ENCODE measurements around the gene CD38.

CD38 gene

DNA sequence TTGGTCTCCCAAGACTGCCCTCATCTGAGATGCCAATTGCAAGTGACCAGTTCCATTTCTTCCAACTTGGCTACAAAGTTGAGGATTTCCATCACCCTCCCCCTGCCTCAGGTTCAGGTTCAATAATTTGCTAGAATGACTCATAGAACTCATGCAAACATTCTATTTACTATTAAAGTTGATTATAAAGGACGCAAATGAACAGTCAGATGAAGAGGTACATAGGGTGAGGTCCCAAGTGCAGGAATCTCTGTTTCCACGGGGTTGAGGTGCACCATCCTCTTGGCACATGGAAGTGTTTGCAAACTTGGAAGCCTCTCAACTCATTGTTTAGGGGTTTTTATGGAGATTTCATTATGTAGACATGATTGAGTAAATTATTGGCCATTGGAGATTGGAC, 119.4 kb downstream of the CD38 start:
- no peak for DNase-seq (ENCODE audit: low read depth in 2 of 2)

DNA sequence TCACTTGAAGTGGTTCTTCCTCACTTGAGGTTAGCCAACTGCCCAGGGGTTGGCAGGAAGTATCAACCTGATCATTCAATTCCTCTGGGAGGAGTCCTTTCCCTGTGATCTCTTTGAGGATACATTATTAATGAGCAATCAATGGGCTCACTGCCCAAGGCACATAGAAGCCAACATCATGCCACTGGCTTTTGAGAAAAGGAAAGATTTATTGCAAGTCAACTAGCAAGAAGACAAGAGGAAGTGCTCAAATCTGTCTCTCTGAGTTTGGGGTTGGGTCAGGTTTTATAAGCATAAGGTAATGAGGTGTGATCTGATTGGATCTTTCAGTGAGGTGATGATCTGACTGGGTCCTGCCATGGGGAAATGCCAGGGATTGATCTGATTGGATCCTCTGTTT, 120.8 kb downstream of the CD38 start:
- DNase-seq (ENCODE audit: low read depth in 2 of 2), result no peak

DNA sequence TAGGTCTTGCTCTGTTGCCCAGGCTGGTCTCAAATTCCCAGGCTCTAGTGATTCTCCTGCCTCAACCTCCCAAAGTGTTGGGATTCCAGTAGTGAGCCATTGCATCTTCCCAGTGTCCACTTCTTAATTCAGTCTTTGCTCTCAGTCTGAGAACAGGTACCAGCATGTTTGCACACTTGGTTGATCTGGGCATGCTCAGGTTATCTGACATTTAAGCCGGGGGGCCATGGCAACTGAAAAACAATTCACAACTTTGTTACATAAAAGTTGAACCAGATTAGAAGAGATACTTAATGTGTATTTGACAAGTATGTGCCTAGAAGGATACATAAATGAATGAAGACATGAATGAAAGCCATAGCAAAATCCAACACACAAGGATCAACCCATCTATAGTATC, 121.4 kb downstream of the CD38 start:
- DNase-seq (ENCODE audit: low read depth in 2 of 2), result no peak

DNA sequence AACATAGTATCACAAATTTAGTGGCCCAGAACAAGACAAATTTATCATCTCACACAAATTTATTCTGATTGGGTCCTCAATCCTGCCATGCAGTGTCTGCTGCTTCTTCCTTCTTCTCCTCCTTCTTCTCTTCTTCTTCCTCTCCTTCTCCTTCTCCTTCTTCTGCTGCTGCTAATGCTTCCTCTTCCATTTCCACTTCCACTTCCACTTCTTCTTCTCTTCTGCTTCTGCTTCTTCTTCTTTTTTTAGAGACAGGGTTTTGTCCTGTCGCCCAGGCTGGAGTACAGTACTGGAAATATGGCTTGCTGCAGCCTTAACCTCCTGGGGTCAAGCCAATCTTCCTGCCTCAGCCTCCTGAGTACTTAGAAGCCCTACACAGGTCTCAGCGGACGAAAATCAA, 122.9 kb downstream of the CD38 start:
- no peak for DNase-seq (ENCODE audit: low read depth in 2 of 2)

DNA sequence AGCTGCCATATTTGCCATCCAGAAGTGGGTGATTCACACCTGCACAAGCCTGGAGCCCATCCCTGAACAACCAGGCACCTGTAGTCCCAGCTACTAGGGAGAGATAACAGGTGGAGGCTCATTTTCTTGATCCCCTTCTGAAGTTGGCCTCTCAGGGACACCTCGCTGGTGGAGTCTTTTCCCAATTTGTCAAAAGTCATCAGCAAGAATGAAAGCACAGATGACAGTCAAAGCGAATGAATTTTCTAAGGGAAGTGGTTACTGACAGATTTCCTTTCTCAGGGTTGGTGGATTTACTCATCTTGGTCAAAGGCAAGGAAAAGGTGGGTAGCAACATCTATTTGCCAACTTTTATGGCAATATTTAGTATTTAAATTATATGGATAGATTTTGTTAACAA, 123.9 kb downstream of the CD38 start:
- DNase-seq (ENCODE audit: low read depth in 2 of 2), result no peak

DNA sequence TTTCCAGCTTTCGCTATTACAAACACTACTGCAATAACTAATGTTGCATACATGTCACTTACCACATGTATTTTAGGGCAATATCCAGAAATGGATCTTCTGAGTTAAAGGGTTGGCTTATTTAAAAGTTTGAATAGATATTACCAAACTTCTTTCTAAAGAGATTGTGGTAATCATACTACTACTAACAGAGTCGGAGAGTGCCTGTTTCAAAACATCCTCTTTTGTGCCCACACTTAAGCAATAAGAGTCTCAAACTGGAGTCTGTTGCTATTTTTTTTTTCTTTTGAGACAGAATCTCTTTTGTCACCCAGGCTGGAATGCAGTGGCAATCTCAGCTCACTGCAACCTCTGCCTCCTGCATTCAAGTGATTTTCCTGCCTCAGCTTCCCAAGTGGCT, 124.6 kb downstream of the CD38 start:
- no peak for DNase-seq (ENCODE audit: low read depth in 2 of 2)
